GM12875 (cell line): ENCODE data around the gene PNMA8A.

Source experiments
- H3K4me3 ChIP-seq: one replicate; pipeline ENCODE4 v1.5.1; 2011; ENCODE audit warnings: low read depth, low read length, control low read depth
- TF ChIP-seq, protein P1 (sequence below): IDR thresholded peaks from 2 replicates; pipeline ENCODE4 v1.5.1; 2011; ENCODE audit warnings: low read depth, mild to moderate bottlenecking, control low read depth, inconsistent platforms, low read length, moderate library complexity, borderline replicate concordance; ENCODE audit not compliant: insufficient read depth

The PNMA8A gene

DNA sequence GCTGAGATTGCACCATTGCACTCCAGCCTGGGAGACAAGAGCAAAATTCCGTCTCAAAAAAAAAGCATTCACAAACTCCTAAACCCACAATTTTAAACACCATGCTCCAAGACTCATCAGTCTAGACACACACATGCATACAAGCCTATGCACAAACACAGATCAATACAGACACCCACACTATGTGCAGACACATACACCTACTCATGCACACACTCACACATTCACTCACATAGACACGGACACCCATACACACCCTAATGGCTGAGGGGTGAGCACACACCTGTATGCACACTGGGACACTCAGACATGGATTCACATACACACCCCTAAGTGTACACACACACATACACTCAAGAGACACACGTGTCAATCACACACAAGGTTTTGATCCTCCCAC lies 15.0 kb upstream of the PNMA8A start:
- no peak overlapping the region for H3K4me3 ChIP-seq
- TF ChIP-seq, protein P1, sequence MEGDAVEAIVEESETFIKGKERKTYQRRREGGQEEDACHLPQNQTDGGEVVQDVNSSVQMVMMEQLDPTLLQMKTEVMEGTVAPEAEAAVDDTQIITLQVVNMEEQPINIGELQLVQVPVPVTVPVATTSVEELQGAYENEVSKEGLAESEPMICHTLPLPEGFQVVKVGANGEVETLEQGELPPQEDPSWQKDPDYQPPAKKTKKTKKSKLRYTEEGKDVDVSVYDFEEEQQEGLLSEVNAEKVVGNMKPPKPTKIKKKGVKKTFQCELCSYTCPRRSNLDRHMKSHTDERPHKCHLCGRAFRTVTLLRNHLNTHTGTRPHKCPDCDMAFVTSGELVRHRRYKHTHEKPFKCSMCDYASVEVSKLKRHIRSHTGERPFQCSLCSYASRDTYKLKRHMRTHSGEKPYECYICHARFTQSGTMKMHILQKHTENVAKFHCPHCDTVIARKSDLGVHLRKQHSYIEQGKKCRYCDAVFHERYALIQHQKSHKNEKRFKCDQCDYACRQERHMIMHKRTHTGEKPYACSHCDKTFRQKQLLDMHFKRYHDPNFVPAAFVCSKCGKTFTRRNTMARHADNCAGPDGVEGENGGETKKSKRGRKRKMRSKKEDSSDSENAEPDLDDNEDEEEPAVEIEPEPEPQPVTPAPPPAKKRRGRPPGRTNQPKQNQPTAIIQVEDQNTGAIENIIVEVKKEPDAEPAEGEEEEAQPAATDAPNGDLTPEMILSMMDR, result no peak

DNA sequence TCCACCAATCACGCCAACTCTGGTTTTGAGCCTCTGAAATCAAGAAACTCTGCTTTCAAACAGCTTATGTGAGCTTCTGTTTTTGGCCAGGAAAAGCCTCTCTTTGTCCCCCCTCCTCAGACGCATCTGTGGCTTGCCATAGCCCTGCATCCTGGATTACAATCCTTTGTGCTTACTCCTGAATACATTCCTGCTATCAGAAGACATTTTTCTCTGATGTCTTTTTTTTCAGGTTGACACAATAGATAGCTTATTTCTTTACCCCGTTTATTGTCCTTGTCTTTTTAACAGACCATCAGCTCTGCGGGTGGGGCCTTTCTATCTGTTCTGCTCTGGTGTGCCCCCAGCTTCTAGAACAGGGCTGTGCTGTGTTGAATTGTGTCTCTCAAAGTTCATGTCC lies 13.3 kb upstream of the PNMA8A start:
- TF ChIP-seq, protein P1, result no peak
- H3K4me3 ChIP-seq, result no peak overlapping the region

DNA sequence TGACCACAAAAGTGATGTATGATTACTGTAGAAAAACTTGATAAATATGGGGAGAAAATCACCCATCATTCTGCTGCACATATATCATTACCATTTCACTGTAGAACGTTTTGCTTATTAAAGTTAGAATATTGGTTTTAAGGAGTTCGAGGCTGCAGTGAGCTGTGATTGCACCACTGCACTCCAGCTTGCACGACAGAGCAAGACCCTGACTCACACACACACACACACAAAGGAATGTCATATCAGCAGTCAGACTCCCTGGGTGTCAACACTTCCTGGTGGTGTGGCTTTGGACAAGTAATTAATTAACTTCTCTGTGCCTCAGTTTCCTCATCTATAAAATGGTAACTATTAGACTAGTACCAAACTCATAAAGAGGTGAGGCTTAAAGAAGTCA lies 11.3 kb upstream of the PNMA8A start:
- no peak overlapping the region for H3K4me3 ChIP-seq
- TF ChIP-seq, protein P1, result no peak

DNA sequence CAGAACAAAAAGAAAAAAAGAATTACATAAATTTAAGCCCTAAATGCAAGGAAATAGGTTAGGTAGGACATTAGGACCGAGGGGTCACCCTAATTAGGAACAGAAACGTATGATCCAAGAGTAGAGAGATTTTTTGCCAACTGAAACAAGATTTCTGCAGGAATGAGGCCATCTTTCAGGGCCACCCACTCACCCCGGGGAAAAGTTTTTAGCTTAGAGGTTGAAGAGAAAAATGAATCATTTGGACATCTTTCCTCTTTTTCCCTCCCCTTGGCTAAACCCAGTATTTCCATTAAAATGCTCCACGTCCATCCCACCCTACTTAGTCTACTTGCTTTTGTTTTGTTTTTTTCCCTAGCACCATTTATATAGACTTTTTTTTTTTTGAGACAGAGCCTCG lies 10.6 kb upstream of the PNMA8A start:
- TF ChIP-seq, protein P1, result no peak
- no peak overlapping the region for H3K4me3 ChIP-seq

DNA sequence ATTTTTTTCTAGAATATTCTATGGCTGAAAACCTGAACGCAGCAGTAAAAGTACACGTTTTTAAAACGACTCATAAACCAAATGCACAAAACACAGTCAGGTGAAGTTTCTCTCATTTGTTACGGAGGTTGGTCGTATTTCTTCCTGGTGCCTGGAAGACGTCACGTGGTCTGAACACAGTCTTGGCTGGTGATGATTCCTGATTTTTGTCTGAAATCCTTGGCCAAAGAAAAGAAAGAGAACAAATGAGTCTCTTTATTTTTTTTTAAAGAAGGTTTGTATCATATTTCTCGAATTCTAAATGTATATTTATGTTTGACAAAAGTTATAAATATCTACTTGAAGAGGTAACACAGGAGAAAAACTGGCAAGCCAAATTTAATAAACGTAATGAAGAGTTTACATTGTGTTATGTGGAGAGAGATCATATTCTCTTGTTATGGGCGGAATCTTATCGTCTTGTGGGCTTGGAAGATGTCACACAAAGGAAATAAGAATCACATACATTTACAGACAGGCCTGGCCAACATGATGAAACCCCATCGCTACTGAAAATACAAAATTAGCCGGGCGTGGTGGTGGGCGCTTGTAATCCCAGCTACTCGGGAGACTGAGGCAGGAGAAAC lies 10.0 kb upstream of the PNMA8A start:
- TF ChIP-seq, protein P1, result no peak
- no peak overlapping the region for H3K4me3 ChIP-seq

DNA sequence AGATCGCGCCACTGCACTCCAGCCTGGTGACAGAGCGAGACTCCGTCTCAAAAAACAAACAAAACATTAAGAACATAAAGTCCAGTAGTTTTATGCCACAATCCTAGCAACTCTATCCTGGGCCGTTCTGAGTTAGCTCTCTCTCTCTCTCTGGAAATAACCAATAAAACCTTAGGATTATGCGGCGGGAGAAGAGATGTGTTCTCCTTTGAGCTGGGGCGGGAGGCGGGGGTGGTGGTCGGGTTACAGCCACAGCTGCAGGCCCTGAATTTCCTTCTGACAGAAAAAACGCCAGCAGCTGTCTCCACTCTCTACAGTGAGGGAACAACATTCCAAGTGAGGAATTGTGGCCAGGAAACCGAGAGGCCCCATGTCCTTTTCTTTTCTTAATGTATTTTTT lies 9.1 kb upstream of the PNMA8A start:
- TF ChIP-seq, protein P1, result no peak
- no peak overlapping the region for H3K4me3 ChIP-seq

DNA sequence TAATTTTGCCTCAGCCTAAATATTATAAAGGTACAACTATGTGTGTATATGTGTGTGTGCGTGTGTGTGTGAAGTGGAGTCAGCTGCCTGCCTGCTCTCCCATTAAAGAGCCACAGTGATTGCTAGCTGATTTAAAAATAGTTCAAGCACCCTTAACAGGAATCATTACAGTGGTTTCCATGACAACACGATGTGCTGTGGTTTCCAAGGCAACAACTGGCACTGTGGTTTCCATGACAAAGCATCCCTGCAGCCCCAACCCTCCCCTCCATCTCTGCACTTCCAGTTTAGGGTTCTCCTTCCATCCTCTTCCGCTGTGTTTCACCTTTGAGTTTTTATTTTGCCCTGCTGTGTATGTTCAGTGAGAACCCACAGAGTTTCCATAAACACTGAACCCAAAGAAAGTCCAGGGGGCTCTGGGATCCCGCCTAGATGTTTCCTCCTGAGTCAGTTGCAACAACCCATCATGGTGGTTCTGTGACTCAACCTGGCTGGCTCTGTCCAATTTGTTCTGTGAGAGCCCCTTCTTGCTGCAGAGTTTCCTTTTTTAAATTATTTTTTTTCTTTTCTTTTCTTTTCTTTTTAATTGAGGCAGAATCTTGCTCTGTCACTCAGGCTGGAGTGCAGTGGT lies 7.1 kb upstream of the PNMA8A start:
- TF ChIP-seq, protein P1, result no peak
- no peak overlapping the region for H3K4me3 ChIP-seq
